Neural progenitor cell (in vitro differentiated cells): ENCODE data around the gene TEKT2. TPM values are rescaled to one million over a fixed set of nuclear protein-coding genes. Genes with fewer than 3 reads are reported as not detected.

Experiments
- DNase-seq: peaks from one replicate; pipeline ENCODE4 v3.0.0-alpha.2; 2016; ENCODE audit warnings: low spot score
- H2AFZ ChIP-seq: fragments of 200-600 bp; sonication (generic); replicated peaks from 2 replicates; pipeline ENCODE4 v1.6.1; 2016; ENCODE audit warnings: antibody characterized with exemption
- H3F3A ChIP-seq: fragments of 200-600 bp; sonication (generic); 2 replicates; pipeline ENCODE4 v1.6.1; 2016; ENCODE audit warnings: antibody characterized with exemption, low read depth
- H3K27ac ChIP-seq: fragments of 200-600 bp; sonication (generic); 2 replicates; pipeline ENCODE4 v1.5.1; 2016; ENCODE audit warnings: mild to moderate bottlenecking
- H3K27me3 ChIP-seq: fragments of 200-600 bp; sonication (generic); 2 replicates; pipeline ENCODE4 v1.6.1; 2016; ENCODE audit warnings: mild to moderate bottlenecking, moderate library complexity
- H3K36me3 ChIP-seq: fragments of 200-600 bp; sonication (generic); 2 replicates; pipeline ENCODE4 v1.5.1; 2016
- H3K4me1 ChIP-seq: fragments of 200-600 bp; sonication (generic); 2 replicates; pipeline ENCODE4 v1.6.1; 2016; ENCODE audit warnings: mixed run types
- H3K4me2 ChIP-seq: fragments of 200-600 bp; sonication (generic); 2 replicates; pipeline ENCODE4 v1.6.1; 2016
- H3K4me3 ChIP-seq: fragments of 200-600 bp; sonication (generic); 2 replicates; pipeline ENCODE4 v1.5.1; 2016
- H3K79me2 ChIP-seq: fragments of 200-600 bp; sonication (generic); 2 replicates; pipeline ENCODE4 v1.6.1; 2016; ENCODE audit warnings: low read depth
- H3K9ac ChIP-seq: fragments of 200-600 bp; sonication (generic); 2 replicates; pipeline ENCODE4 v1.6.1; 2016
- H3K9me3 ChIP-seq: fragments of 200-600 bp; sonication (generic); 2 replicates; pipeline ENCODE4 v1.5.1; 2016; ENCODE audit warnings: low read depth
- H4K20me1 ChIP-seq: fragments of 200-600 bp; sonication (generic); 2 replicates; pipeline ENCODE4 v1.6.1; 2016; ENCODE audit warnings: low read depth
- H3K27ac Mint-ChIP-seq: 3 replicates; pipeline ENCODE4 v1.8.0; 2021; ENCODE audit warnings: mixed read lengths
- H3K27me3 Mint-ChIP-seq: 2 replicates; pipeline ENCODE4 v1.8.0; 2022; ENCODE audit warnings: low read depth, mild to moderate bottlenecking, inconsistent platforms, moderate library complexity, mixed read lengths; ENCODE audit not compliant: insufficient read depth
- H3K36me3 Mint-ChIP-seq: 3 replicates; pipeline ENCODE4 v1.8.0; 2021; ENCODE audit warnings: mixed read lengths
- H3K4me1 Mint-ChIP-seq: 3 replicates; pipeline ENCODE4 v1.8.0; 2021; ENCODE audit warnings: mixed read lengths
- H3K4me3 Mint-ChIP-seq: 3 replicates; pipeline ENCODE4 v1.8.0; 2021; ENCODE audit warnings: mild to moderate bottlenecking, moderate library complexity, mixed read lengths
- H3K9me3 Mint-ChIP-seq: 3 replicates; pipeline ENCODE4 v1.8.0; 2020; ENCODE audit warnings: mixed read lengths
- CTCF ChIP-seq: fragments of 200-600 bp; sonication (generic); IDR thresholded peaks from 2 replicates; pipeline ENCODE4 v1.5.1; 2017; ENCODE audit warnings: antibody characterized with exemption, mild to moderate bottlenecking
- EZH2 ChIP-seq: fragments of 200-600 bp; sonication (generic); IDR thresholded peaks from 2 replicates; pipeline ENCODE4 v1.6.1; 2017; ENCODE audit warnings: antibody characterized with exemption, mild to moderate bottlenecking, moderate library complexity
- EZH2phosphoT487 ChIP-seq: fragments of 200-600 bp; sonication (generic); IDR thresholded peaks from 2 replicates; pipeline ENCODE4 v1.6.1; 2017; ENCODE audit warnings: antibody characterized with exemption
- total RNA-seq: library from RNA; depleted of rRNA; stranded (reverse); fragments of >200 nt; gene quantifications from 2 replicates; pipeline ENCODE4 v1.2.3, GENCODE V29; 2015; ENCODE audit warnings: low replicate concordance

The TEKT2 gene
- total RNA-seq, 1 donor from 2014 or later = 2.7 TPM

- no peaks in the 10 kb centered on the region for H3K9me3 ChIP-seq
- no peak overlapping the region for H3K27ac Mint-ChIP-seq
- H3K4me3 ChIP-seq = no peak overlapping the region
- H3K4me1 Mint-ChIP-seq = peaks cover 38% of the 10 kb centered on the region
- H3K9me3 Mint-ChIP-seq = no peaks in the 10 kb centered on the region
- no peak for DNase-seq
- H3K27me3 ChIP-seq = no peaks in the 10 kb centered on the region
- H3K79me2 ChIP-seq = no peaks in the 10 kb centered on the region
- H4K20me1 ChIP-seq = no peaks in the 10 kb centered on the region
- H2AFZ ChIP-seq = no peak overlapping the region
- H3F3A ChIP-seq = no peaks in the 10 kb centered on the region
- H3K9ac ChIP-seq = no peak overlapping the region
- H3K27ac ChIP-seq = no peak overlapping the region
- H3K36me3 ChIP-seq = no peaks in the 10 kb centered on the region
- peaks cover 16% of the 10 kb centered on the region for H3K27me3 Mint-ChIP-seq
- TF ChIP-seq EZH2 (no peak), EZH2phosphoT487 (no peak), CTCF (no peak)
- peaks cover 6% of the 10 kb centered on the region for H3K4me1 ChIP-seq
- no peak overlapping the region for H3K4me3 Mint-ChIP-seq
- no peaks in the 10 kb centered on the region for H3K36me3 Mint-ChIP-seq
- no peak overlapping the region for H3K4me2 ChIP-seq
These were observed 30.5 kb downstream of the TEKT2 start for GRCh38 chr1:36114371-36114770.

- no peak overlapping the region for H3K27ac Mint-ChIP-seq
- Histone ChIP-seq H3K9ac (no peak overlapping the region), H3K4me1 (peaks cover 6% of the 10 kb centered on the region), H3F3A (no peaks in the 10 kb centered on the region), H4K20me1 (no peaks in the 10 kb centered on the region), H2AFZ (peak overlapping the region; percentile 88), H3K27me3 (no peaks in the 10 kb centered on the region), H3K4me3 (no peak overlapping the region), H3K4me2 (no peak overlapping the region), H3K9me3 (no peaks in the 10 kb centered on the region), H3K79me2 (no peaks in the 10 kb centered on the region), H3K36me3 (no peaks in the 10 kb centered on the region), H3K27ac (no peak overlapping the region)
- DNase-seq = peak; percentile 42
- H3K36me3 Mint-ChIP-seq = no peaks in the 10 kb centered on the region
- H3K4me1 Mint-ChIP-seq = peaks cover 43% of the 10 kb centered on the region
- no peak overlapping the region for H3K4me3 Mint-ChIP-seq
- H3K27me3 Mint-ChIP-seq = peaks cover 14% of the 10 kb centered on the region
- no peaks in the 10 kb centered on the region for H3K9me3 Mint-ChIP-seq
- no peak for TF ChIP-seq CTCF
- TF ChIP-seq EZH2phosphoT487 = no peak
- TF ChIP-seq EZH2 = no peak
These were observed 31.3 kb downstream of the TEKT2 start for GRCh38 chr1:36115200-36115669.

- Histone ChIP-seq H3K4me3 (no peak overlapping the region), H3K4me1 (peaks cover 6% of the 10 kb centered on the region), H4K20me1 (no peaks in the 10 kb centered on the region), H3F3A (no peaks in the 10 kb centered on the region), H3K4me2 (no peak overlapping the region), H3K27me3 (no peaks in the 10 kb centered on the region), H2AFZ (no peak overlapping the region), H3K79me2 (no peaks in the 10 kb centered on the region), H3K27ac (no peak overlapping the region), H3K9ac (no peak overlapping the region), H3K9me3 (no peaks in the 10 kb centered on the region), H3K36me3 (no peaks in the 10 kb centered on the region)
- no peak overlapping the region for H3K27ac Mint-ChIP-seq
- TF ChIP-seq EZH2phosphoT487 = no peak
- no peak for TF ChIP-seq EZH2
- TF ChIP-seq CTCF = no peak
- no peak overlapping the region for H3K4me3 Mint-ChIP-seq
- H3K4me1 Mint-ChIP-seq = peaks cover 42% of the 10 kb centered on the region
- DNase-seq = no peak
- no peaks in the 10 kb centered on the region for H3K9me3 Mint-ChIP-seq
- peaks cover 14% of the 10 kb centered on the region for H3K27me3 Mint-ChIP-seq
- H3K36me3 Mint-ChIP-seq = no peaks in the 10 kb centered on the region
These were observed 32.0 kb downstream of the TEKT2 start for GRCh38 chr1:36115931-36116330.
